DMS 273 treated with DMSO at 0.1 percent for 48 hours (cell line): ENCODE measurements around the gene PCSK6.
"Not testable (repeated sequence)": the region's sequence is repeated elsewhere in the genome, so short reads cannot be mapped to it uniquely, and the experiment has no call there.

Experiments used
- DNase-seq: peaks from one replicate; lab custom pipeline; 2025; lab: John Stamatoyannopoulos, UW

Gene PCSK6

DNA sequence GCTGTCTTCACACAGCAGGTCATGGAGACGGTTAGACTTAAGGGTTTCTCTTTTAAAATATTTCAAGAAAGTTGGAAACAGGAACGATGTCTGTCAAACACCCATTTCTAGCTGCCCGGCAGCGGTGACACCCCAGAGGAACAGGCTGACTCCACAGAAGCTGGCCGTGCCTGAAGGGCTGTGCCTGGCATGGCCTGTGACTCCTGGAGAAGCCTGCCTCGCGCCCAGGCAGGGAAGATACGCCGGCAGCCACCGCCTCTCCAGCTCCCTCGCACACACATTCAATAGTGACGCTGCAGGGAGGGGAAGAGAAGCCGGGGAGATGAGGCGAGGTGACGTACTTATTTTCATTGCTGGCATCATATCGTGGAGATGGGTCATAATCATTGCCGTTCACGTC, 59.9 kb downstream of the PCSK6 start:
- no peak for DNase-seq

- no peak for DNase-seq
Observed at GRCh38 chr15:101429191-101429590, 60.3 kb downstream of the PCSK6 start.

DNA sequence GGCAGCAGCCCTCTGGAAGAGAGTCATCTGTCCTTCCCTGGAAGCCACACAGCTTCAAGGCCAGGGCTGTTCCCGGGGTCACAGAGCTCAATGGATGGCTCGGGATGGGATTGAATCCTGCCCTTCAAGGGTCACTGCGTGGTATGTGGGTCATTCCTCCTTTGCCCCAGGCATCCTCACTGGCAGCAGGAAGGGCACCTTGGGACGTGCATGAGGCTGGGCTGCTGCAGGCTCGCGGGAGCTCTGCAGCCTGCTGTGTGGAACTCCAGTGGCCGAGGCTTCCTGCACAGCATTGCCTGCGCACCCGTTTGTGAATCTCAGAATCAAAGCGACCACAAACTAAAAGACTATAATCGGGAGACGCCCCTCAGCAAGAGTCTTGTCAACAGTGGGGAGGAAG, 60.7 kb downstream of the PCSK6 start:
- no peak for DNase-seq

DNA sequence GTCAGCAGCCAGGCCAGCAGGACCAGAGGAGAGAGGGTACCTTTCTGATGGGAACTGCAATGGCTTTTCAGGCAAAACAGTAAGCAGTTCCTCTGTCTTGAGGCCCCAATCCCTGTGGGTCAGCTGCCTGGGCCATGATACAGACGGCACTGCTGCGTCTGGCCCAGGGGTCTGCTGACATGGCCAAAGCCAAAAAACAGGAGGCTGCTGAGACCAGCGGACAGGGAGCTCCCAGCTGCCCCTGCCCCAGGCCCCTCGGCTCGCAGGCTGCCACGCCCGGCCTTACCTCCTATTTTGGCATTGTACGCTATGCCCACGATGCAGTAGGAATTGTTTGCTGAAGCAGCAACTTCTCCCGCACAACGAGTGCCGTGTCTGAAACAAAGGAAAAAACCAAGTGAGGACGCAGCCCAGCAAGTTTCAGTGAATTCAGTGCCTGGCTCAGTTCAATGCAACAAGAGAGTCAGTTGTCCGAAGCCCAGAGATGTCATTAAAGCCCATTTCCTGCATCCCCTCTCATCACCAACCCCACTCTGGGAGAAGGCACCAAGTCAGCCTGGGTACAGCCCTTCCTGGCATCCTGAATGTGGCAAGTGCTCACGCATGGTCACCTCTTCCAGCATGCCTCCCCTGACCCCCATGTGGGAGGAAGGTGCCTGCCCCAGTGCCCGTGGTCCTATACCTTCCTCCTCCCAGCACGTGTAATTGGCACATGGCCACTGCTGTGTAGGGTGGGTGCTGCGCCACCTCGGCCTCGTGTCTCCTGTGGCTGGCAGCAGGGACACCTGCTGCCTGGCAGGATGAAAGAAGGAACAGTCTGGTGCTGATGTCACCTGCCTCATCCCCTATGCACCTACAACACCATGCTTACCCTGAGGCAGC, 61.7 kb downstream of the PCSK6 start:
- no peak for DNase-seq

- DNase-seq, result no peak
Observed at GRCh38 chr15:101426761-101427333, 62.7 kb downstream of the PCSK6 start.

GRCh38 chr15:101425787-101426365, 63.6 kb downstream of the PCSK6 start:
- no peak for DNase-seq

- DNase-seq, result no peak
Observed at GRCh38 chr15:101424984-101425383, 64.5 kb downstream of the PCSK6 start.

DNA sequence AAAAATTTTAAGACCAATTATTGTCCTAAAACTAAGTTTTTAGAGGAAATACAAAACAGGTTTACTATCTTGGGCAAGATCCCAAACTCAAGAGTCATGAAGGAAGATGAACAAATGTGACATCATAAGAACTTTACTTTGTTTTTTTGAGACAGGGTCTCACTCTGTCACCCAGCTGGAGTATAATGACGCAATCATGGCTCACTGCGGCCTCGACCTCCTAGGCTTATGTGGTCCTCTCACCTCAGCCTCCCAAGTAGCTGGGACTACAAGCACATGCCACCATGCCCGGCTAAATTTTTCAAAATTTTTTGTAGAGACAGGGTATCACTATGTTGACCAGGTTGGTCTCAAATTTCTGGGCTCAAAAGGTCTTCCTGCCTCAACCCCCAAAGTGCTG, 69.3 kb downstream of the PCSK6 start:
- DNase-seq, result no peak

DNA sequence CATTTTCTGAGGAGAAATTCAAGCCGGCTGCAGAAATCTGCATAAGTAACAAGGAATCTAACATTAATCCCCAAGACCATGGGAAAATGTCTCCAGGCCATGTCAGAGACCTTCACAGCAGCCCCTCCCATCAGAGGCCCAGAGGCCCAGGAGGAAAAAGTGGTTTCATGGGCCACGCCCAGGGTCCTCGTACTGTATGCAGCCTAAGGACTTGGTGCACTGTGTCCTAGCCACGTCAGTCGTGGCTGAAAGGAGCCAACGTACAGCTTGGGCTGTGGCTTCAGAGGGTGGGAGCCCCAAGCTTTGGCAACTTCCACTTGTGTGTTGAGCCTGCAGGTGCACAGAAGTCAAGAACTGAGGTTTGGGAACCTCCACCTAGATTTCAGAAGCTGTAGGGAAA, 73.0 kb downstream of the PCSK6 start:
- DNase-seq, result not testable (repeated sequence)

- no peak for DNase-seq
Observed at GRCh38 chr15:101413239-101413638, 76.3 kb downstream of the PCSK6 start.

DNA sequence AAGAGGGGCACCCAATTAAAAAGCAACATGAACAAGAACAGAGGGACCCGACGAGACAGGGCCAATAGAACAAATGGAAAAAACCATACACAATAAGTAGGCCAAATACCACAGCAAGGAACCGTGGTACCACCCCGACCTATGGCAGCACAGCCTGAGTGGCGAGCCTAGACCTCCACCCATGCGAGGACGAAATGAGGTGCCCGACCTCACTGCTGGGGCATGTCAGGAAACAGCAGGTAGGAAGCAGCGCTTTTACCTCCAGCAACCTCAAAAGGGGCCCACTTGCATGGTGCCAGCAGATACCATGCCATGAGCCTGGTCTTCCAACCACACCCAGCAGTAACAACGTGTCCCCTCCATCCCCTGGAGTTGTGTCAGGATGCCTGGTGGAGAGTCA, 77.9 kb downstream of the PCSK6 start:
- DNase-seq, result no peak

- no peak for DNase-seq
Observed at GRCh38 chr15:101411085-101411484, 78.4 kb downstream of the PCSK6 start.

DNA sequence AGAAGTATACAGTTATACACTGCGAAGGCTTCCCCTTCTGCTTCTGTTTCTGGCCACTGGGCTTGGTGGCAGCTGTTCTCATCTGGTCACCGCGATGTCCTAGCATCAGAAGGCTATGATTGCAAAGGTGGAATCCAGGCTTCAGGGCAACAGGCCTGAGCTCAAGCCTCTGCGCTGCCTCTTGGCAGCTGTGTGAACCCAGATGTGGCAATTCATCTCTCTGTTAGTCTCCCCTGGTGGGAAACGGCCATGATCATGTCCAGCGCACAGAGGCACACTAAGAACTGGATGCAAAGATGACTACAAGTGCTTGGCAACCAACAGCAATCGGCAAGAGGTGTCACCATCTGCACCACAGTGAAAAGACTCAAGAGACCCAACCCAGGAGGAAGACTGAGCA, 78.9 kb downstream of the PCSK6 start:
- DNase-seq, result no peak

- no peak for DNase-seq
Observed at GRCh38 chr15:101409621-101410020, 79.9 kb downstream of the PCSK6 start.

DNA sequence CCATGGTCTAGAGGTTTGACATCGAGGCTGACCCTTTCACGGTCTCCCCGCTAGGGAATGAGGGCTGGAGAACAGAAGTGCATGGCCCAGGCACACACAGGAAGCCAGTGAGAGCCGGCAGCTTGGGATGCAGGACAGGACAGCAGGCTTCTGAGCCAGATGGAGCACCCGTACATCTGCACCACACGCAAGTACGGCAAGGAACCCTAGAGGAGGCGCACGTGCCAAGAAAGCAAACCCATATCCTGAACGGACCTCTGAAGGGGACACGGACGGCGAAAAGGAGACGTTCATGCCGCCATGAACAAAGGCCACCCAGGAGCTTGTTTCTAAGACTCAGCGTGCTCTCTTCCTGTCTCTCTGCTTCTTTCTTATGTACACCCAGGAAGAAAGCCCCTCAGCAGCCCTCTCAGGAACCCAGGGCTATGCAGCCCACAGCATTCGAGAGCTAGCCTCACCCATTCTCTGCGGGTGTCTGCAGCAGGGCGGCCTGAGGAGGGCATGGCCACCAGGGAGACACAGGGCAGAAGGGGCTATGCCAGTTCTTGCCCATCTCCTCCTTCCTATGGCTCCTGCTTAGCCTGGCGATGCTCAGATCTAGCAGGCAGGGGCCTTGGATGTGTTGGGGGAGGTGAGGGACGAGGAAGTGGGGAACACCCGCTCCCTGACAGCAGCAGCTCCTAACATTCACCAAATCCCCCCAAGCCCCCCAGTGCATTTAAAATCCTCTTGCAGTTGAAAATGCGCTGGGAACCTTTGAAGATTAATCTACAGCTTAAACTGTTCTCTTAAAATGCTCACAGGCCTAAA, 81.3 kb downstream of the PCSK6 start:
- DNase-seq, result no peak

DNA sequence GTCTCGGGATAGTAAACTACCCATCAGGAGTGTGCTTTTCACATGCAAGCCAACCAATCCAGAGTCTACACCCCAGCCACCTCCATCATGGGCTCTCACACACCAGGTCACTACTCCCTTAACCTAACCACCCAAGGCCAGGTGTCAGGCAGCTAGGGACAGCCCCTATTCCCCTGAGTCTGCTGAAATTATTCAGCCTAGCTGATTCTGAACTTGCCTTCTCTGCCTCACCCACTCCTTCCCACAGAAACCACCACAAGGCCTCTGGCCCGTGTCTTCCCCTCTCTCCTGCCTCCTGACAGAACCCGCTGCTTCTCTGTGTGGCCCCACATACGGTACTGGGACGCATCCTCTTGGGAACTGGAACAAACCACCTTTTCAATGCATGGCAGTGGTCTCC, 82.1 kb downstream of the PCSK6 start:
- no peak for DNase-seq

DNA sequence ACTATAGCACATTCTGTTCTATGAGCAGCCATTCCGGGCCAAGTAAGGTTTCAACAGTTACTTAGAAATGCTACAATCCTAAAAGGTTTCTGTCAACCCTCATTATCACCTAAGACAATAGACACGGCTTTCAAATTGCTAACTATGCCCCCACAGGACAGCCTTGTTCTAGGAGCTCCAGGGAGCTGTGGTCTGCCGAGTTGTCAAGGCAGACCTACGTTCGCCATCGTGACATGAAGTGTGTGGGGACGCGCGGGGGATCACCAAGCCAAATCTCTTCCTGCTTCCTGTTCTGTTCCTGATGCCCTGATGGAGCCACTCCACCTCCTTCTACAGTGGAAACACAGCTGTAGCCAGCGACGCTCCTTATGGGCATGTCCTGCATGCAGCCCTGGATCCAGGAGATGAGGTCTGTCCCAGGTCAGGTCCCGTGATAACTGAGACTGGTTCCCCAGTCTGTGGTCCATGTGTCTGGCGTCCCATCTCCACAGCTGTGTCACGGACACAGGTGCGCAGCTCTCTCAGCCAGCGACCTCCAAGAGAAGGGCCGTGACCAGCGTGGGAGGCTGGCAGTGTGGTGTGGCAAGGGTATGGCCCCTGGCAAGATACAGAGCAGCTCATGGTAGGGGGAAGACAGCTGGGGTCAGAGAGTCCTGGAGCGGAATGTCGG, 82.8 kb downstream of the PCSK6 start:
- no peak for DNase-seq

DNA sequence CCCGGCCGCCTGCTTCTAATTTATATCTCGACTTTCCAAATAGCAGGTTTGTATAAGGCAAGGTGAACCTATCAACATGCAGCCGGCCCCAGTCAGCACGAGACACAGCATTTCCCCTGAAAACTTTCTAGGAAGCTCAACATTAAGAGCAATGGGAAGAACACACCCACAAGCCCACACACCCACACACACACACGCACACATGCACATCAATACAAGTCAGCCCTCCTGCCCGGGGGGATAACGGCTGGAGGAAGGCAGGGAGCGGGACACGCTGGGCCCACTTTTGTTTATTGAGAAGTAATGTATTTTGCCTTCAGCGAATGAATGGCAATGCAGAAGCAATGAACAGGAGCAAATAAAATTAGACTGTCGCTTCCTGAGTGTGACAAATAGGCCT, 83.5 kb downstream of the PCSK6 start:
- no peak for DNase-seq

GRCh38 chr15:101404245-101404644, 85.3 kb downstream of the PCSK6 start:
- DNase-seq, result no peak

- not testable (repeated sequence) for DNase-seq
Observed at GRCh38 chr15:101402883-101403282, 86.6 kb downstream of the PCSK6 start.

DNA sequence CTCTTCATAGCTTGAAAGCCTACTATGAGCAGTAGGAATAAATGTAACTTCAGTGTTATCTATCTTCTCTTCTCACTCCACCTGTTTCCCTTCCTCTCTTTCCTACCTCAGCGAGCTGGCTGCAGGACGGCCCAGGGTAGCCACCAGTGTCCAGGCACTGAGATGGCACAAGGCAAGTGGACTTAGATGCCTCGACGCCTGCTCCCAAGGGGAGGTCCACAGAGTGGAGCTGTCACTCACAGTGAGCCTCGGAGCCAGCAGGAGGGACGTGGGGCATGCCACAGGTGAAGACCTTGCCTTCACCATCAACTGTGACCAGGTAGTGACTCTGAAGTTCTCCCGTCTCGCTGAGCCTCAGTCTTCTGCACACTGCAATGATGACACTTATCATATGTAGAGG, 88.2 kb downstream of the PCSK6 start:
- DNase-seq, result no peak

GRCh38 chr15:101399431-101399830, 90.1 kb downstream of the PCSK6 start:
- DNase-seq, result no peak
